Stimulated activated CD8-positive, alpha-beta memory T cell treated with anti-CD3 and anti-CD28 coated beads, Interleukin-7, amount 100 ng/mL, for 4 hours (primary cell): ENCODE measurements around the gene CLCA2.

Experiments used
- DNase-seq, 2 donors: peaks; one replicate each; pipeline ENCODE4 v3.0.0-alpha.2; 2020; ENCODE audit warnings: low read depth in 2 of 2

CLCA2 gene

GRCh38 chr1:86472152-86472551 lies 48.2 kb downstream of the CLCA2 start:
- DNase-seq: no peak

DNA sequence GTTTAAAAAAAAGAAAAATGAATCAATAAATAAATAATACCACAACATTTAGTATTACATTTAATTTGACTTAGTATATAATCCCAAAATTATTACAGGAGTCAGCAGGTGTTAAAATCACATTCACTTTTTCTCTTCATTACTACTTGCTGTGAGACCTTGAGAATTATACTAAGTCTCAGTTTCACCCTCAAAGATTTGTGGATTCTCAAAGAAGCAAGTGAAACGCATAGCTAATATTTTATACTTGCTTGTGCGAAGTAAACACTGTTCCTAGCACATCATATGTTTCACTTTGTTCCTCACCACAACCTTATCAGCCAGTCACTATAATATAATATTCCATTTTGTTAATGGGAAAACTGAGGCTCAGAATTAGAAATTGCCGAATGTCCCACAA lies 48.8 kb downstream of the CLCA2 start:
- no peak for DNase-seq

- no peak for DNase-seq
Measured at GRCh38 chr1:86477256-86477655, 53.3 kb downstream of the CLCA2 start.

DNA sequence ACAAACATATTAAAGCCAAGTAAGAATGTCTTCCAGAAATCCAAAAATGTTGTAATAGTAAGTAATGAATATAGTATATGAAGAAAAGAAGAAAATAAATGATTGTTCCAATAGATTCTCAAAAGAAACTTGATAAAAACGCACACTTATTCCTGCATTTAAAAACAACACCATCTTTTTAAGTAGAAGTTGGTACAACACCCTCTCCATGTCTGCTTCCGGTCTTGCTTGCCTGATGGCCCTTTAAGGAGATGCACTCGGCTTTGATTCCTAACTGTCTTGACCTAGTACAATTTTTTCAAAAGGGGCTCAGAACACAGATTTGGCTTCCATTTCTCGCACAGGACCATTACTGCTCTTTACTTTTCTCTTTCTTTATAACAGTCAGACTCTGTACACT lies 53.7 kb downstream of the CLCA2 start:
- DNase-seq: no peak

DNA sequence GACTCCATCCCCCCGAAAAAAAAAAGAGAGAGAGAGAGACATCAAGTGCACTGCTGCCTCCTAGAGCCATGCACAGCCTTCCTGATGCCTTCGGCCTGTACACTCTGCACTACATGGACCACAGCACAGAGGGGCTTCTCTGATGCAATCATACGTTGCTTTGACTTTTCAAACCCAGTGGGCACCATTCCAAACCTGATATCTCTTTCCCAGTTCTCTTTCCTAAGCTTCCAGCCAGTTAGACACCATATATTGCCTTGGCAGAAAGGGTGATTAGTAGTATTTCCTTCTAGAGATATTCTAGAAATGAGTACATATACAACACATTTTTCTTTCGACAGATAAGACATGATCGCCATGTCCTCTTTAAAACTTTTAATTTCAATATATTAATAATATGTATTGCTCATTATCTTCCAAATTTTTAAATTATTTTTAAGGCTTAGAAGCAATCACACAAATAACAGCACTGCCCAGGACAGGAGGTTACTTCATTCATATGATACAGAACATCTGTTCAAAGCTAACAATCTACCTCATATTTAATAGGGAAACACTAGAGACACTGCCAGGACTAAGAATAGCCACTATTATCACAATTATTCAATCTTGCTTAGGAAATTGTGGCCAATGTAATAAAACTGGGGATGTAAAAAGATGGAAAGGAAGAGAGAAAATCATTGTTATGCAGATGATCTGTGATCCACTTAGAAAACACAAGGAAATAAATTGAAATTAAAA lies 54.6 kb downstream of the CLCA2 start:
- no peak for DNase-seq

- DNase-seq: no peak
Measured at GRCh38 chr1:86481966-86482365, 58.0 kb downstream of the CLCA2 start.

- DNase-seq: no peak
Measured at GRCh38 chr1:86487131-86487810, 63.3 kb downstream of the CLCA2 start.

- DNase-seq: no peak
Measured at GRCh38 chr1:86487811-86488141, 63.8 kb downstream of the CLCA2 start.

DNA sequence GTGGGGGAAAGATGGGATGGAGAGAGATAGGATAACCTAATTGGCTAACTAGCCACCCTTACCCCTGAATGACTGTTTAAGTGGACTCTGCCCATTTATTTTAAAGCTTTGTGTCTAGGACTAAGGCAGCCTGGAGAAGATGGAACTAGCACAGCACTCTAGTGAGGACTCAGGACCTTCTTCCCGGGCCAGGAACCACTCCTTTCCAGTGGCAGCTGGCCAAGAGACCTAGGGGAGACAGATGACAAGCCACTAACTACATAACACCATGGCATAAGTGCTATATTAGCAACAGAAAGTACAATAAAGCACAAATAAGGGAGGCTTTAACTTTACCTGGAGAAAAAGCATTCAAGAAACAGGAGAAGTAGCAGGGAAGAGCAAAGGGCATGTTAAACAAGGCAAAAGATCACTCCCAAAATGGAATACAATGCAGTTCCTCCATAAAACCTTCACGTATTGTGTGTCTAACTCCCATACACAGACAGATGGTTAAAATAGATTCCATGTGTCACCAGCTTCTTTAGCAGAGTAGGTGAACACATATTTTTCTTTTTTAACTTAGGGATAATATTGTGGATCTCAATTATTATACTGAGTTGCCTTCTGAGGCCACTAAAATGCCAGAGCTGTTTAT lies 65.4 kb downstream of the CLCA2 start:
- no peak for DNase-seq

GRCh38 chr1:86491171-86491950 lies 67.4 kb downstream of the CLCA2 start:
- DNase-seq: no peak

GRCh38 chr1:86498281-86498680 lies 74.3 kb downstream of the CLCA2 start:
- DNase-seq: no peak

DNA sequence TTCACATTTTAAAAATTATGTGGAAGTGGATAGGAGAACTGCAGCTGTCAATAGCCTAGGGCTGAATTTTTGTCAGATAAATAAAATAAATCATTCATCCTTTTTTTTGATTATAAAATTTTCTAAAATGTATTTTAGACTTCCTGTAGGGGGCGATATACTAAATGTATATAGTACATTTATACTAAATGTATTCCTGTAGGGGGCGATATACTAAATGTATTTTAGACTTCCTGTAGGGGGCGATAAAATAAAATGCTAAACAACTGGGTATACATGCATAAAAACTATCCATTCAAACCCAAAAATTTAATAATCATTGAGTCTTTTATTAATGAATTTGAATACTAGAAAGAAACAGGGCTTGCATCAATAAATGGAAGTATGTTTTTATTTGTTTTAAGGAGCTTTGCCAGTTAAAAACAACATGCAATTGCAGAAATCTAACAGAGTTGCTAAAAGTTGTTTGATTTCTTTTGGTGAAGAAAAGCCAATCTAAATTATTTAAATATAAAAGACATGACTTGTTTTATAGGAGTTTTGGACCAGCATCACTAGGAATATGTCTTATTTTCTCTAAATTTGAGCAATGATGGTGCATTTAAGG lies 76.1 kb downstream of the CLCA2 start:
- no peak for DNase-seq

DNA sequence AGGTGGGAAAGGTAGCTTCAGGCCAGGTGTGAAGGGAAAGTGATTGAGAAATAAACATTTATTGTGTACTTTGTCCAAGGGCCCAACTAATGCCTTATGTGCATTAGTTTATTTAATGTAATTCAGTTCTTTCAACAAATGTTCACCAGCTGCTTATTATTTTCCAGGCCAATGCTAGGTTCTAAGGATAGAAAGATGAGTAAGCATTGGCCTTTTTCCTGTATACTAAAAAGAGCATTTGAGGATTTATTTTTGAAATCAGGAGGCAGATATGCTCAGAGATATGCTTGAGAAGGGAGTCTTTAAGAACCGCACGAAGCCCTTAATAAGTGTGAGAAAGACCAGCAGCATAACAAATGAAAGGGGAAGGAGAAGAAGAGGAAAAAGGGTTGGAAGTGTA lies 76.7 kb downstream of the CLCA2 start:
- DNase-seq: no peak

DNA sequence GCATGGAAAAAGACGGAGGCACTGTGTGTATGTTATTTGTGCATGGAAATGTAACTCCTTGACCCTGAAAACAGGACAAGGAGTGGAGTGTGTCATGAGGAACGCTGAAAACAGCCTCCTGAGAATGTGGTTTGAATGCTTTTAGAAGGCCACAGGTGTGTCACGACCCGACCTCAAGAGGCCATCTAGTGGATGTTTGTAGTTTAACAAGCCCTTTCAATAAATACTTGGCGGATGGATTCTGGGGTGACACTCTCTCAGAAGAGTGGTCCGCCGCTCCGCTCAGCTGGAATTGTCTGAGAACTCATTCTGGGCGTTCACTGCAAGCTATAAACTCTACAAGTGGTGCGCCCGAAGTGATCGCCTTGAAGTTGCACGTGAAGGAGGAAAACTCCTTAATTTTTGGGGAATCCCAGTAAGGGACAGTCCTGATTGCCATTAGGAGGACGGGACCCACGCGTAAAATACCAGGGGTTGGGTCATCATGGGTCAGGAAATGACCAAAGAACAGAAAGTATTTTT lies 78.2 kb downstream of the CLCA2 start:
- peak in 1 of 2 donors; percentile 17 for DNase-seq

DNA sequence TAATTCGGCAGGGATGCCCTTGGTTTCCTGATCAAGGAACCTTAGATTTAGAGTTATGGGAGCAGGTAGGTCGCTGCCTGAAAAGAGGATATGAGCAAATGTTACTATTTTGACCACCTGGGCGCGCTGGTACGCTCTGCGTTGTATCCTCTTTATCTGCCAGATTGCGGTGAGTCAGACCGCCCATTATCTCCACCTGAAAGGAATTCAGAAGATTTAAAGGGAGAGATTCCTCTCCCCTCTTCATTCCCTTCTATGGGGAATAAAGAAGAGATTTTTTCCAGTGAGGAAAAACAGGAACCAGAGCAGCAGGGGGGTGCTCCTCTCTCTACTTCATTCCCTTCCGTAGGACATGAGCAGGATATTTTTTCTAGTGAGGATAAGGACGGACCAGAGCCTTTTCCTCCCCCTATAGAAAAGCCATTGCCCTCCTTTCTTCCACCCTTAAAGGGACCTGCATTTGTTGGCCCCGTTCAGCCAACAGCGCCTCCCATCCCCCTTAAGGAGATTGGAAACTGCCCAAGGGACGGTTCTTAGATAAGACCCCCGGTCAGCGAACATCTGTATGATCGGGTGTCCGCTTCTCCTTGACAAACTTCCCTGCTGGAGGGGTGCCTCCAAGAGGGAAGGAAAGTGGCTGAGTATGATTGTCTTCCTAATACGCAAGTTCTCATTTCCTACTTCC lies 78.9 kb downstream of the CLCA2 start:
- no peak for DNase-seq

- DNase-seq: no peak
Measured at GRCh38 chr1:86503406-86504136, 79.6 kb downstream of the CLCA2 start.

- no peak for DNase-seq
Measured at GRCh38 chr1:86504137-86504479, 80.1 kb downstream of the CLCA2 start.

DNA sequence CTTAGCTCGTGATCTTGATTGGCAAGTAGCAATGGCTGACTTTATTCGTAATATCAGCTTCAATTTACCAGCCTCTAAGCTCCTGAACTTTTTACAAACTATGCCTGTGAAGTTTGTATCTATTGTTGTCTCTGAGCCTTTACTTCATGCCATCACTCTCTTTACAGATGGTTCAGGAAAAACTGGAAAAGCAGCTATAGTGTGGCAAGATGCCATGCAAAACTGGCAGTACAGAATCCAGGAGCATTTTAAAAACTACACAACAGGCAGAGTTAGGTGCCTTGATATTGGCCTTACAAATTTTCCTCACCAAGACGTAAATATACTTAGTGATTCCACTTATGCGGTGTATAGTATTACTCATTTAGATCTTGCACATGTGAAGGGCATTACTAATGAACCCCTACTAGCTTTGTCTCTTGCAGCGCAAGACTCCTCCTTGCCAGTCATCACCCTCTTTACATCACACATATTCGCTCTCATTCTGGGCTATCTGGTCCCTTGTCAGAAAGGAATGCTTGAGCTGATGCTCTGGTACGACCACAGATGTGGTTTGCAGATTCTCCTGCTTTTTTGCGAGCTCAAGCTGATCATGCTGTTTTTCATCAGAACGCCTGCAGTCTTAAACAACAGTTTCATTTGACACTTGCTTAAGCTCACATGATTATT lies 81.1 kb downstream of the CLCA2 start:
- DNase-seq: no peak

DNA sequence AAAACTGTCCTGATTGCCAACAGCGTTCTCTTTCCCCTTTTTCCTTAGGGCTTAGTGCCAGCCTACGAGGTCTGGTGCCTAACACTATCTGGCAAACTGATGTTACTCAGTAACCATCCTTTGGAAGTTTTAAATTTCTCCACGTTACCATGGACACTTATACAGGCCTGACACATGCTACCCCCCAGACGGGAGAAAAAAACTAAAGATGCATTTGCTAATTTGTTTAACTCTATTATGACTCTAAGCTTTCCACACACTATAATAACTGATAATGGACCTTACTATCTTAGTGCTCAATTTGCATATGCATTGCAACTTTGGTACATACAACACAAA lies 81.6 kb downstream of the CLCA2 start:
- no peak for DNase-seq
